ENCODE measurements around the gene GALNT16. TPM values are rescaled to one million over a fixed set of nuclear protein-coding genes. Genes with fewer than 3 reads are reported as not detected.

The GALNT16 gene
- polyA plus RNA-seq, 1 donor (not counting 4 experiments of a cell fraction or from before 2014, with no cell fraction given), result not detected

DNA sequence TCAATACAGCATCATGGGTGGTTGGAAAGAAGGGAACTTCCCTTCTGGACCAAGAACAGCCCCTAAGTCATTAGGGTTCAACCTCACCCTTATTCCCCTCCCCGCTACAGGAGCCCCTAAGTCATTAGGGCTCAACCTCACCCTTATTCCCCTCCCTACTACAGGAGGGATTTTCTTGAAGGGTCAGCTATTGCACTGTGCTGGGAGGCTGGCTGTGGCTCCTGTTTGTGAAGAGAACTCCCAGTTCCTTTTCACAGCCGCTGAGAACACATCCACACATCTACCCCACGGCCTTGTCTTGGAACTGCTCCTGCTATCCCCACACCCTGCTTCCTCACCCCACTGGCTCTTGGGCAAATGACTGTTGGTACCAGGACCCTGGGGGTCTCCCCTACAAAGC is 93.2 kb downstream of the GALNT16 start:
- DNase-seq (ENCODE audit: low read depth, low spot score) (no peak), FAIRE-seq (no peak)
- TF ChIP-seq EZH2 (IDR thresholded peaks at IDR 0.05; ENCODE audit: low read length), result no peak
- TF ChIP-seq, protein P1, sequence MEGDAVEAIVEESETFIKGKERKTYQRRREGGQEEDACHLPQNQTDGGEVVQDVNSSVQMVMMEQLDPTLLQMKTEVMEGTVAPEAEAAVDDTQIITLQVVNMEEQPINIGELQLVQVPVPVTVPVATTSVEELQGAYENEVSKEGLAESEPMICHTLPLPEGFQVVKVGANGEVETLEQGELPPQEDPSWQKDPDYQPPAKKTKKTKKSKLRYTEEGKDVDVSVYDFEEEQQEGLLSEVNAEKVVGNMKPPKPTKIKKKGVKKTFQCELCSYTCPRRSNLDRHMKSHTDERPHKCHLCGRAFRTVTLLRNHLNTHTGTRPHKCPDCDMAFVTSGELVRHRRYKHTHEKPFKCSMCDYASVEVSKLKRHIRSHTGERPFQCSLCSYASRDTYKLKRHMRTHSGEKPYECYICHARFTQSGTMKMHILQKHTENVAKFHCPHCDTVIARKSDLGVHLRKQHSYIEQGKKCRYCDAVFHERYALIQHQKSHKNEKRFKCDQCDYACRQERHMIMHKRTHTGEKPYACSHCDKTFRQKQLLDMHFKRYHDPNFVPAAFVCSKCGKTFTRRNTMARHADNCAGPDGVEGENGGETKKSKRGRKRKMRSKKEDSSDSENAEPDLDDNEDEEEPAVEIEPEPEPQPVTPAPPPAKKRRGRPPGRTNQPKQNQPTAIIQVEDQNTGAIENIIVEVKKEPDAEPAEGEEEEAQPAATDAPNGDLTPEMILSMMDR (optimal IDR thresholded peaks at IDR 0.05 in 1 of 3, IDR thresholded peaks at IDR 0.05 in 1 of 3, conservative IDR thresholded peaks at IDR 0.05 in 1 of 3; ENCODE audit: extremely low read depth in 1 of 3, insufficient read depth in 2 of 3, low read length in 3 of 3), result no peak
- H3K79me2 ChIP-seq (ENCODE audit: control insufficient read depth, insufficient read depth, low read length), result no peaks in the 10 kb centered on the region
- dilution Hi-C loops (cut with MboI; ENCODE audit: extremely low pct_ligation_motif_present, low sequenced_read_pairs), result no loop called here
- no peak overlapping the region for H3K9ac ChIP-seq (ENCODE audit: control insufficient read depth, extremely low read depth, insufficient read depth, low read length)
- no peak overlapping the region for H3K4me2 ChIP-seq (ENCODE audit: control insufficient read depth, extremely low read depth, insufficient read depth, low read depth, low read length)
- no peaks in the 10 kb centered on the region for H3K9me1 ChIP-seq (ENCODE audit: control insufficient read depth, extremely low read depth, insufficient read depth, low read length)
- no peak overlapping the region for H2AFZ ChIP-seq (ENCODE audit: control insufficient read depth, low read length)
- no peak overlapping the region for H3K27ac ChIP-seq (ENCODE audit: control insufficient read depth, insufficient read depth, low read length)
- no peaks in the 10 kb centered on the region for H4K20me1 ChIP-seq (ENCODE audit: control insufficient read depth, extremely low read depth, insufficient read depth, low read length)
- no peak overlapping the region for H3K4me3 ChIP-seq (ENCODE audit: control insufficient read depth in 2 of 3, extremely low read depth in 1 of 3, insufficient read depth in 2 of 3, low read depth in 1 of 3, low read length in 3 of 3)
- peaks cover 10% of the 10 kb centered on the region for H3K27me3 ChIP-seq (ENCODE audit: control insufficient read depth, extremely low read depth, insufficient read depth, low read length)
- no peaks in the 10 kb centered on the region for H3K9me3 ChIP-seq (ENCODE audit: control insufficient read depth, low read depth, low read length)
- no peaks in the 10 kb centered on the region for H3K4me1 ChIP-seq (ENCODE audit: control insufficient read depth, extremely low read depth, insufficient read depth, low read length)
- no peaks in the 10 kb centered on the region for H3K36me3 ChIP-seq (ENCODE audit: control insufficient read depth in 2 of 2, extremely low read depth in 1 of 2, insufficient read depth in 2 of 2, low read length in 2 of 2)

DNA sequence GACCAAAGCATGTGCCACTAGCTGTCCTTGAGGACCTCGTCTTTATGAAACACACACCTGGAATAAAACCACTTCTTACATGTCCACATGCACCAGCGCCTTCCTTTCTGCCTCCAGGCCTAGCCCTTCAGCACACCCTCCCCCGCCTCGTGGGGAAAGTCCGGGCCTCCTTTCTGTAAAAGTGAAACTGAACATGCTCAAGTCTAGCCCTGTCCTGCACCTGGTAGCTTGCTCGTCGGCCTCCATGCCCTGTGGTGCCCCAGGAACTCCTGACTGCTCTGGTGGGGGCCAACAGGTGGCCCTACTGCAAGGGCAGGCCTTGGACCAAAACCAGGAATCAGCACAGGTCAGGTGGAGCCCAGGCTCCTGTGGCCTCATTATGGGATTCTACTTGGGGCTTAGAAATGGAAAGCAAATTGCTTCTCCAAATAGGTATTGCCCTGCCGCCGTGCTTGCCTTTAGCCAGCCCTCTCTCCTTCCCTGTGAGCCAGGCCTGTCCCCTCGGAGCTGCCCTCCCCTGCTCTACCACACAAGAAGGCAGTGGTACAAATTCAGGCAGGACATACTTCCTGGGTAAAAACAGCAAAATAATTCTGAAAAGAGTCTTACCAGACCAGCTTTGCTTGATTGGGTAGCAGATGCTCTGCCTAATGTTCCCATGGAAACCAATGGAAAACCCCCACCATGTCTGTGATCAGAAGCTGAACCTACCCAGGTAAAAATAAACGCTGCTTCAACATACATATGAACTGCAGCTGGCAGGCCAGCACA is 94.6 kb downstream of the GALNT16 start:
- no peaks in the 10 kb centered on the region for H3K9me1 ChIP-seq (ENCODE audit: control insufficient read depth, extremely low read depth, insufficient read depth, low read length)
- H3K79me2 ChIP-seq (ENCODE audit: control insufficient read depth, insufficient read depth, low read length), result no peaks in the 10 kb centered on the region
- FAIRE-seq (no peak), DNase-seq (ENCODE audit: low read depth, low spot score) (no peak)
- H3K27ac ChIP-seq (ENCODE audit: control insufficient read depth, insufficient read depth, low read length), result no peak overlapping the region
- H3K4me2 ChIP-seq (ENCODE audit: control insufficient read depth, extremely low read depth, insufficient read depth, low read depth, low read length), result no peak overlapping the region
- no peak overlapping the region for H3K9ac ChIP-seq (ENCODE audit: control insufficient read depth, extremely low read depth, insufficient read depth, low read length)
- H3K4me3 ChIP-seq (ENCODE audit: control insufficient read depth in 2 of 3, extremely low read depth in 1 of 3, insufficient read depth in 2 of 3, low read depth in 1 of 3, low read length in 3 of 3), result no peak overlapping the region
- no peak for TF ChIP-seq EZH2 (IDR thresholded peaks at IDR 0.05; ENCODE audit: low read length)
- TF ChIP-seq, protein P1 (optimal IDR thresholded peaks at IDR 0.05 in 1 of 3, IDR thresholded peaks at IDR 0.05 in 1 of 3, conservative IDR thresholded peaks at IDR 0.05 in 1 of 3; ENCODE audit: extremely low read depth in 1 of 3, insufficient read depth in 2 of 3, low read length in 3 of 3), result no peak
- H3K36me3 ChIP-seq (ENCODE audit: control insufficient read depth in 2 of 2, extremely low read depth in 1 of 2, insufficient read depth in 2 of 2, low read length in 2 of 2), result no peaks in the 10 kb centered on the region
- no peaks in the 10 kb centered on the region for H4K20me1 ChIP-seq (ENCODE audit: control insufficient read depth, extremely low read depth, insufficient read depth, low read length)
- H3K9me3 ChIP-seq (ENCODE audit: control insufficient read depth, low read depth, low read length), result no peaks in the 10 kb centered on the region
- no peak overlapping the region for H2AFZ ChIP-seq (ENCODE audit: control insufficient read depth, low read length)
- H3K27me3 ChIP-seq (ENCODE audit: control insufficient read depth, extremely low read depth, insufficient read depth, low read length), result peaks cover 11% of the 10 kb centered on the region
- H3K4me1 ChIP-seq (ENCODE audit: control insufficient read depth, extremely low read depth, insufficient read depth, low read length), result no peaks in the 10 kb centered on the region
- dilution Hi-C loops (cut with MboI; ENCODE audit: extremely low pct_ligation_motif_present, low sequenced_read_pairs), result no loop called here
